Measurements from ENCODE around the gene SLC39A7. TPM values are rescaled to one million over a fixed set of nuclear protein-coding genes. Genes with fewer than 3 reads are reported as not detected.
A peak's percentile ranks its signal among the peaks of the same experiment; 100 is the strongest.

The SLC39A7 gene
- total RNA-seq, 5 donors from 2014 or later (not counting 1 experiment from before 2014, with no cell fraction given), result 19.1 to 44.0 (median 41.3) TPM

DNA sequence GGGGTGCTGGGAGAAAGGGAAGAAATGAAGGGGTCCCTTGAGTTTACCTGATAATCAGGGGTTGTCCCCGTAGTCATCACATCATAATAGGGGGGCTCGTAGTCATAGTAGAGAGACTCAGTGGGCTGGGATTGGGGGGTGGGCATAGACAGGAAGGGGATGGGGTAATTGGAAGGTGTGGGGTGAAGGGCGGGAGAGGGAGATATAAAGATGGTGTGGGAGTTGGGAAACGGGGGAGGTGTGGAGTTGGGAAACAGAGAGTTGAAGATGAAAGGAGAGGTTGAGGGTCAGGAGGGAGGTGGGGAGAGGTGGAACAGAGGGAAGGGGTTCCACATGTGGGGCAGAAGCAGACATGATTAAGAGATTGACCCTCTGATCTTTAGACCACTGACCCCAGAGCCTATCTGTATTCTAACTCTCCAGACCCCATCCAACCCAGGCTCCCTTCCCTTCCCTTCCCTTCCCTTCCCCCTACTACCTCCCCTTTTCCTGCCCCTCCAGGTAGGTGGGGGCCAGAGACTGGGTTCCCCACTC is 14.9 kb upstream of the SLC39A7 start:
- POLR2A ChIA-PET, result no interaction called here
- no peak for DNase-seq
- Histone ChIP-seq H3K27ac (ENCODE audit: low read length) (no peak overlapping the region), H3K36me3 (ENCODE audit: control insufficient read depth in 2 of 2, extremely low read depth in 1 of 2, insufficient read depth in 1 of 2, low read length in 1 of 2) (no peaks in the 10 kb centered on the region), H3K4me1 (ENCODE audit: control insufficient read depth in 1 of 2, extremely low read depth in 1 of 2, insufficient read depth in 2 of 2, low read length in 2 of 2) (peaks cover 8 to 23% of the 10 kb centered on the region in 2 experiments), H3K9me3 (no peaks in the 10 kb centered on the region), H3K4me3 (ENCODE audit: control insufficient read depth in 1 of 2, extremely low read depth in 1 of 2, low read length in 1 of 2) (no peak overlapping the region), H3K27me3 (replicated peaks in 1 of 2; ENCODE audit: control insufficient read depth in 2 of 2, extremely low read depth in 1 of 2, insufficient read depth in 2 of 2, low read length in 1 of 2) (peaks cover 2 to 43% of the 10 kb centered on the region in 2 experiments)
- H3K36me3 Mint-ChIP-seq, result peaks cover 37% of the 10 kb centered on the region
- 90% methylated on average over 4 of the region's 4 CpGs for WGBS (ENCODE audit: insufficient coverage)
- no peak overlapping the region for H3K27ac Mint-ChIP-seq
- ATAC-seq (replicated peaks in 1 of 4), result no peak
- H3K27me3 Mint-ChIP-seq, result peaks cover 19 to 39% of the 10 kb centered on the region in 2 donors
- CTCF ChIA-PET, result interaction anchor here in 1 of 2 donors (0.6 kb wide), 1 partner anchor 361 kb away, joined by 3 read pairs; no protein-coding TSS in a partner anchor
- H3K9me3 Mint-ChIP-seq, result peaks cover 10 to 14% (median 13%) of the 10 kb centered on the region in 3 donors
- no peak overlapping the region for H3K4me3 Mint-ChIP-seq
- peaks cover 24 to 31% (median 25%) of the 10 kb centered on the region in 3 donors for H3K4me1 Mint-ChIP-seq

- no peak overlapping the region for H3K27ac ChIP-seq (ENCODE audit: low read length)
- H3K4me3 Mint-ChIP-seq, result no peak overlapping the region
- WGBS (ENCODE audit: insufficient coverage), result 77% methylated on average over 1 of the region's 1 CpG
- no peak overlapping the region for H3K4me3 ChIP-seq (ENCODE audit: control insufficient read depth in 1 of 2, extremely low read depth in 1 of 2, low read length in 1 of 2)
- ChIA-PET CTCF (no interaction called here), POLR2A (no interaction called here)
- H3K4me1 ChIP-seq (ENCODE audit: control insufficient read depth in 1 of 2, extremely low read depth in 1 of 2, insufficient read depth in 2 of 2, low read length in 2 of 2), result peaks cover 10 to 37% of the 10 kb centered on the region in 2 experiments
- H3K9me3 ChIP-seq, result no peaks in the 10 kb centered on the region
- peaks cover 2 to 64% of the 10 kb centered on the region in 2 experiments for H3K27me3 ChIP-seq (replicated peaks in 1 of 2; ENCODE audit: control insufficient read depth in 2 of 2, extremely low read depth in 1 of 2, insufficient read depth in 2 of 2, low read length in 1 of 2)
- peaks cover 26 to 53% of the 10 kb centered on the region in 2 donors for H3K27me3 Mint-ChIP-seq
- peaks cover 29 to 33% (median 32%) of the 10 kb centered on the region in 3 donors for H3K4me1 Mint-ChIP-seq
- peak overlapping the region in 1 of 2 donors; percentile 2 for H3K27ac Mint-ChIP-seq
- H3K9me3 Mint-ChIP-seq, result peaks cover 8 to 11% (median 10%) of the 10 kb centered on the region in 3 donors
- H3K36me3 ChIP-seq (ENCODE audit: control insufficient read depth in 2 of 2, extremely low read depth in 1 of 2, insufficient read depth in 1 of 2, low read length in 1 of 2), result no peaks in the 10 kb centered on the region
- no peak for DNase-seq
- ATAC-seq (replicated peaks in 1 of 4), result no peak
- peaks cover 34% of the 10 kb centered on the region for H3K36me3 Mint-ChIP-seq
Measured at GRCh38 chr6:33187809-33188208, 12.9 kb upstream of the SLC39A7 start.

GRCh38 chr6:33189164-33189563 is 11.5 kb upstream of the SLC39A7 start:
- CTCF ChIA-PET, result no interaction called here
- H3K27ac Mint-ChIP-seq, result no peak overlapping the region
- H3K9me3 ChIP-seq, result no peaks in the 10 kb centered on the region

DNA sequence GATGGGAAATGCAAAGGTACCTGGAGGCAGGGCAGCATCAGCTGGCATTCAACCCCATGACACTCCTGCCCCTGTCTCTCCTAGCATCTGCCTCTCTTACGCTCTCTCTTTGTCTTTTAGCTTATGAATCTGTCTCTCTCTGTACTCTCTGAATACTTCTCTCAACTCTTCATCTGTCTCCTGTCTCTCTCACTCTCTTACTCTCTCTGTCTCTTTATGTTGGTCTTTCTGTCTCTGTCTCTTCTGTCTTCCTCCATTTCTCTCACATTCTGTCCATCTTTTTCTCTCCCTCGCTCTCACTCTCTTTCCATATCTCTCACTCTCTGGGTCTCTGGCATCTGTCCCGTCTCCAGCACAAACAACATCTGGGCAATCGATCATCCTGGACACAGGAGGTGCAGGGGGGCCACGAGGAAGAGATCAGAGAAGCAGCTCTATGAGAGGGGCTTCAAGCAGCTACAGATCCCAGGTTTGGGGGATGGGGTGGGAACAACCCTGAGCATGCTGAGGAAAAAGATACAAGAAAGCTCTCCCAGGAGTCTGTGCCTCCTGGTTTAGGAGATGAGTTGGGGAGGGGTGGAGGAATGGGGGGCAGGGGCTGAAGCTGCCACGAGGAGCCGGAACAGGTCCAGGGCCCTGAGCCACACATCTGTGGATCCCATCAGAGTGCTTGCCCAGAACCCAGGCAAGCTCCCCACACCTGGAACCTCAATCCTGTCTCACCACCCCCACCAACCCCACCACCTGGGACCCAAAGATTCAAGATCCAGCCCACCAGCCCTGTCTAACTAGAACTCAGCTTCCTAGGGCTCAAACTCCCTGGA is 10.8 kb upstream of the SLC39A7 start:
- Mint-ChIP-seq H3K36me3 (peaks cover 23% of the 10 kb centered on the region), H3K4me3 (no peak overlapping the region), H3K27me3 (peaks cover 26 to 49% of the 10 kb centered on the region in 2 donors), H3K27ac (no peak overlapping the region), H3K9me3 (no peaks in the 10 kb centered on the region), H3K4me1 (peaks cover 11 to 17% (median 13%) of the 10 kb centered on the region in 3 donors)
- H3K4me1 ChIP-seq (ENCODE audit: control insufficient read depth in 1 of 2, extremely low read depth in 1 of 2, insufficient read depth in 2 of 2, low read length in 2 of 2), result peaks cover 2 to 27% of the 10 kb centered on the region in 2 experiments
- peaks cover 8 to 12% of the 10 kb centered on the region in 2 donors for H3K36me3 ChIP-seq (ENCODE audit: control insufficient read depth in 2 of 2, extremely low read depth in 1 of 2, insufficient read depth in 1 of 2, low read length in 1 of 2)
- no peak overlapping the region for H3K27ac ChIP-seq (ENCODE audit: low read length)
- ATAC-seq (replicated peaks in 1 of 4) (no peak), DNase-seq (no peak)
- WGBS (ENCODE audit: insufficient coverage), result 73% methylated on average over 3 of the region's 7 CpGs
- H3K9me3 ChIP-seq, result no peaks in the 10 kb centered on the region
- H3K4me3 ChIP-seq (ENCODE audit: control insufficient read depth in 1 of 2, extremely low read depth in 1 of 2, low read length in 1 of 2), result no peak overlapping the region
- CTCF ChIA-PET, result interaction anchor here in 1 of 2 donors (0.7 to 0.9 kb wide), 2 partner anchors 50 to 59 kb away, joined by 3 to 4 read pairs; no protein-coding TSS in a partner anchor
- POLR2A ChIA-PET, result no interaction called here
- H3K27me3 ChIP-seq (replicated peaks in 1 of 2; ENCODE audit: control insufficient read depth in 2 of 2, extremely low read depth in 1 of 2, insufficient read depth in 2 of 2, low read length in 1 of 2), result peaks cover 2 to 65% of the 10 kb centered on the region in 2 experiments

More at GRCh38 chr6:33189164-33189563, 11.5 kb upstream of the SLC39A7 start:
- no peak overlapping the region for H3K4me3 ChIP-seq (ENCODE audit: control insufficient read depth in 1 of 2, extremely low read depth in 1 of 2, low read length in 1 of 2)
- H3K27ac ChIP-seq (ENCODE audit: low read length), result no peak overlapping the region
- peaks cover 26 to 55% of the 10 kb centered on the region in 2 donors for H3K27me3 Mint-ChIP-seq
- H3K4me1 Mint-ChIP-seq, result peaks cover 18 to 22% (median 20%) of the 10 kb centered on the region in 3 donors
- H3K36me3 ChIP-seq (ENCODE audit: control insufficient read depth in 2 of 2, extremely low read depth in 1 of 2, insufficient read depth in 1 of 2, low read length in 1 of 2), result peaks cover 4 to 5% of the 10 kb centered on the region in 2 donors
- peaks cover 2 to 32% of the 10 kb centered on the region in 2 experiments for H3K4me1 ChIP-seq (ENCODE audit: control insufficient read depth in 1 of 2, extremely low read depth in 1 of 2, insufficient read depth in 2 of 2, low read length in 2 of 2)
- POLR2A ChIA-PET, result no interaction called here
- H3K36me3 Mint-ChIP-seq, result peaks cover 23% of the 10 kb centered on the region
- DNase-seq, result no peak
- no peaks in the 10 kb centered on the region for H3K9me3 Mint-ChIP-seq
- H3K4me3 Mint-ChIP-seq, result no peak overlapping the region
- peaks cover 2 to 66% of the 10 kb centered on the region in 2 experiments for H3K27me3 ChIP-seq (replicated peaks in 1 of 2; ENCODE audit: control insufficient read depth in 2 of 2, extremely low read depth in 1 of 2, insufficient read depth in 2 of 2, low read length in 1 of 2)
- ATAC-seq (replicated peaks in 1 of 4), result no peak
- 87% methylated on average over 8 of the region's 8 CpGs for WGBS (ENCODE audit: insufficient coverage)

DNA sequence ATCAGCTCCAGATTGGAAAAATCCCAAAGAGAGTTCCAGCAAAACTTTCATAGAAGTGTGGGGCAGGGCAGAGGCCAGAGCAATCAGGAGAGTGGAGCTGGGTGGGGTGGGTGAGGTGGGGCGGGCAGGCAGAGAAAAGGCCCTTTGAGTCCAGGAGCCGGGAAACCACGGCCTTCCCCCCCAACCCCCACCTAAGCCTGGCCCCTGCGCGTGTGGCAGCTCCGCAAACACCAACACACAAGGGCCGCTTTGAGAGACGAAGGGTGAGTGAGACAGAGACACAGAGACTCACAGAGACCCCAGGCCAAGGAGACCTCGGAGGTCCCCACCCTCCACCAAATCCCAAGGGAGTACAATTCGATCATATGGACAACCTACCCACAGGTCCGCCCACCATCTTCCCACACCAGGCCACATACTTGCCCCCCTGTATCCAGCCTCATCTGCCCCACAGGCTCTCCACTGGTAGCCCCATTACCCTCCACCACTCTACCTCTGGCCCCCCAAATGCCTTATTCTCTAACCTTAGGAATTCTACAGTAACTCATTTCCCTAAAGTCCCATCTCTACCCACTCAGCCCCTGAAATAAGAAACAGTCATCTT is 10.1 kb upstream of the SLC39A7 start:
- Mint-ChIP-seq H3K27me3 (peaks cover 26 to 48% of the 10 kb centered on the region in 2 donors), H3K36me3 (peaks cover 31% of the 10 kb centered on the region), H3K9me3 (no peaks in the 10 kb centered on the region), H3K4me1 (peaks cover 12 to 15% (median 12%) of the 10 kb centered on the region in 3 donors), H3K27ac (no peak overlapping the region), H3K4me3 (no peak overlapping the region)
- H3K9me3 ChIP-seq, result no peaks in the 10 kb centered on the region
- H3K27me3 ChIP-seq (replicated peaks in 1 of 2; ENCODE audit: control insufficient read depth in 2 of 2, extremely low read depth in 1 of 2, insufficient read depth in 2 of 2, low read length in 1 of 2), result peaks cover 2 to 59% of the 10 kb centered on the region in 2 experiments
- no peak overlapping the region for H3K27ac ChIP-seq (ENCODE audit: low read length)
- ATAC-seq (replicated peaks in 1 of 4) (no peak), DNase-seq (no peak)
- peaks cover 8 to 19% of the 10 kb centered on the region in 2 donors for H3K36me3 ChIP-seq (ENCODE audit: control insufficient read depth in 2 of 2, extremely low read depth in 1 of 2, insufficient read depth in 1 of 2, low read length in 1 of 2)
- H3K4me3 ChIP-seq (ENCODE audit: control insufficient read depth in 1 of 2, extremely low read depth in 1 of 2, low read length in 1 of 2), result no peak overlapping the region
- H3K4me1 ChIP-seq (ENCODE audit: control insufficient read depth in 1 of 2, extremely low read depth in 1 of 2, insufficient read depth in 2 of 2, low read length in 2 of 2), result peaks cover 2 to 23% of the 10 kb centered on the region in 2 experiments
- ChIA-PET CTCF (interaction anchor here in 1 of 2 donors (0.9 kb wide), 1 partner anchor 58 kb away, joined by 4 read pairs; no protein-coding TSS in a partner anchor), POLR2A (no interaction called here)
- WGBS (ENCODE audit: insufficient coverage), result 76% methylated on average over 6 of the region's 11 CpGs
